HepG2 (cell line): ENCODE data around the gene NAA15.

Source experiments
- CENPT ChIP-seq: sonication (generic); formaldehyde crosslinking; IDR thresholded peaks from 2 replicates; pipeline ENCODE4 v1.8.0; 2022; ENCODE audit warnings: low read depth, mild to moderate bottlenecking, moderate library complexity, missing genetic modification reagents
- ETS1 ChIP-seq: sonication (generic); formaldehyde crosslinking; IDR thresholded peaks from 2 replicates; pipeline ENCODE4 v1.4.0; 2020; ENCODE audit warnings: missing genetic modification reagents
- HES4 ChIP-seq: sonication (generic); formaldehyde crosslinking; IDR thresholded peaks from 2 replicates; pipeline ENCODE4 v1.9.0; 2021; ENCODE audit warnings: mild to moderate bottlenecking, missing genetic modification reagents, borderline replicate concordance
- RFX5 ChIP-seq: IDR thresholded peaks from 2 replicates; pipeline ENCODE4 v1.6.1; 2011; ENCODE audit warnings: low read depth, low read length, improper control_type of control experiment
- RORA ChIP-seq: sonication (generic); formaldehyde crosslinking; IDR thresholded peaks from 2 replicates; pipeline ENCODE4 v1.5.0; 2020; ENCODE audit warnings: mild to moderate bottlenecking, missing genetic modification reagents, moderate library complexity
- SIN3A ChIP-seq: IDR thresholded peaks from 2 replicates; pipeline ENCODE4 v1.6.1; 2011; ENCODE audit warnings: low read depth, mild to moderate bottlenecking, control low read depth, low read length, borderline replicate concordance
- TIGD3 ChIP-seq: sonication (generic); formaldehyde crosslinking; IDR thresholded peaks from 2 replicates; pipeline ENCODE4 v1.5.1; 2020; ENCODE audit warnings: mild to moderate bottlenecking, missing genetic modification reagents, borderline replicate concordance
- ZNF777 ChIP-seq: sonication (generic); formaldehyde crosslinking; IDR thresholded peaks from 2 replicates; pipeline ENCODE4 v1.4.0; 2020; ENCODE audit warnings: missing genetic modification reagents

- no peak for TF ChIP-seq SIN3A
- no peak for TF ChIP-seq RORA
- no peak for TF ChIP-seq TIGD3 (CRISPR knock-in tag)
- TF ChIP-seq ETS1 (CRISPR knock-in tag): no peak
- TF ChIP-seq HES4 (CRISPR knock-in tag): no peak
- no peak for TF ChIP-seq RFX5
- no peak for TF ChIP-seq ZNF777 (CRISPR knock-in tag)
- TF ChIP-seq CENPT (CRISPR knock-in tag): no peak
These were observed 19.1 kb upstream of the NAA15 start for GRCh38 chr4:139282065-139282720.
